MCF 10A (cell line): Measurements from ENCODE around the gene SMAD3. TPM values are rescaled to one million over a fixed set of nuclear protein-coding genes. Genes with fewer than 3 reads are reported as not detected.

ENCODE experiments used
- BruUV-seq: library from RNA; stranded (reverse); fragments of 400-500 nt; replicated peaks from 2 replicates; lab custom pipeline; 2021; lab: Mats Ljungman, UMichigan
- CTCF ChIA-PET: fragments of 300-600 bp; sonication (Branson Sonifier 250); formaldehyde crosslinking; extraction: SDS; loops from one replicate; lab custom pipeline; 2021; ENCODE audit warnings: antibody characterized with exemption, inconsistent platforms; lab: Yijun Ruan, JAX
- POLR2A ChIA-PET: fragments of 300-600, 350-650 bp; sonication (Branson Sonifier 250); formaldehyde crosslinking; extraction: SDS; loops from one replicate; lab custom pipeline; 2020; ENCODE audit warnings: antibody characterized with exemption, inconsistent platforms; lab: Yijun Ruan, JAX
- DNase-seq: peaks from one replicate; pipeline ENCODE4 v3.0.0-alpha.2; 2018; ENCODE audit not compliant: unreplicated experiment
- H3K27ac Mint-ChIP-seq: one replicate; pipeline ENCODE4 v1.8.0; 2022; ENCODE audit warnings: mild to moderate bottlenecking, low read depth, mixed read lengths; ENCODE audit not compliant: unreplicated experiment
- H3K27me3 Mint-ChIP-seq: one replicate; pipeline ENCODE4 v1.8.0; 2022; ENCODE audit warnings: mixed read lengths; ENCODE audit not compliant: insufficient read depth, unreplicated experiment
- H3K36me3 Mint-ChIP-seq: one replicate; pipeline ENCODE4 v1.8.0; 2022; ENCODE audit warnings: mild to moderate bottlenecking, moderate library complexity, mixed read lengths; ENCODE audit not compliant: insufficient read depth, unreplicated experiment
- H3K4me1 Mint-ChIP-seq: one replicate; pipeline ENCODE4 v1.8.0; 2022; ENCODE audit warnings: mixed read lengths; ENCODE audit not compliant: insufficient read depth, unreplicated experiment
- H3K4me3 Mint-ChIP-seq: one replicate; pipeline ENCODE4 v1.8.0; 2022; ENCODE audit warnings: mild to moderate bottlenecking, moderate library complexity, mixed read lengths; ENCODE audit not compliant: unreplicated experiment
- H3K9me3 Mint-ChIP-seq: one replicate; pipeline ENCODE4 v1.8.0; 2022; ENCODE audit warnings: mixed read lengths; ENCODE audit not compliant: unreplicated experiment
- intact Hi-C: fragments of 100-400 bp; cut with micrococcal nuclease; formaldehyde crosslinking; loops from 2 replicates; pipeline ENCODE4 v1.14.1; 2022
- total RNA-seq: library from RNA; stranded (reverse); gene quantifications from 2 replicates; pipeline ENCODE4 v1.2.3, GENCODE V29; 2022
- TF ChIP-seq, protein P1 (sequence below): fragments of 200-600 bp; IDR thresholded peaks from one replicate; pipeline ENCODE4 v1.8.0; 2022; ENCODE audit warnings: antibody characterized with exemption, mild to moderate bottlenecking; ENCODE audit not compliant: unreplicated experiment

SMAD3 gene
- total RNA-seq, 1 experiment from 2014 or later: 19.9 TPM

DNA sequence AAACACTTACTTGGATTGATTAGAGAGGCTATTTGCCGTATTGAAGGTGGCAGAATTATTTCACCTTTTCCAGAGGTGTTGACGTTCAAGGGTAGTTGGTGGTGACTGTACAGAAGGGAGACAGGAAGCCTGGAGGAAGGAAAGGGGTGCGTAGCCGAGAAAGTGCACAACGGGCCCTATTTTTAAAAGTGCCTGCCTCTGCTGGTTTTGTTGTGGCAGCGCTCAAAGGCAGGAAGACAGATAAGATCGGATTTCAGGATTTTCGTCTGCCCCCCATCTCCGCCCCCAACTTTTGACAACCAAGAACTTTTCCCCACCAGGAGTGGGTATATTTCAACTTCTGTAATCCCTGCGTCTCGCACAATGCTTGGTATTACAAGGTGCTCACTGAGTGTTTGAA is 38.5 kb downstream of the SMAD3 start:
- H3K4me1 Mint-ChIP-seq: peaks cover 53% of the 10 kb centered on the region
- CTCF ChIA-PET: interaction anchor here (0.6 to 0.7 kb wide), 3 partner anchors 33 to 159 kb away, joined by 3 read pairs; no protein-coding TSS in a partner anchor
- BruUV-seq: no TSS peak
- POLR2A ChIA-PET: no interaction called here
- no peaks in the 10 kb centered on the region for H3K9me3 Mint-ChIP-seq
- no peaks in the 10 kb centered on the region for H3K27me3 Mint-ChIP-seq
- peak overlapping the region; percentile 35 for H3K27ac Mint-ChIP-seq
- TF ChIP-seq, protein P1, sequence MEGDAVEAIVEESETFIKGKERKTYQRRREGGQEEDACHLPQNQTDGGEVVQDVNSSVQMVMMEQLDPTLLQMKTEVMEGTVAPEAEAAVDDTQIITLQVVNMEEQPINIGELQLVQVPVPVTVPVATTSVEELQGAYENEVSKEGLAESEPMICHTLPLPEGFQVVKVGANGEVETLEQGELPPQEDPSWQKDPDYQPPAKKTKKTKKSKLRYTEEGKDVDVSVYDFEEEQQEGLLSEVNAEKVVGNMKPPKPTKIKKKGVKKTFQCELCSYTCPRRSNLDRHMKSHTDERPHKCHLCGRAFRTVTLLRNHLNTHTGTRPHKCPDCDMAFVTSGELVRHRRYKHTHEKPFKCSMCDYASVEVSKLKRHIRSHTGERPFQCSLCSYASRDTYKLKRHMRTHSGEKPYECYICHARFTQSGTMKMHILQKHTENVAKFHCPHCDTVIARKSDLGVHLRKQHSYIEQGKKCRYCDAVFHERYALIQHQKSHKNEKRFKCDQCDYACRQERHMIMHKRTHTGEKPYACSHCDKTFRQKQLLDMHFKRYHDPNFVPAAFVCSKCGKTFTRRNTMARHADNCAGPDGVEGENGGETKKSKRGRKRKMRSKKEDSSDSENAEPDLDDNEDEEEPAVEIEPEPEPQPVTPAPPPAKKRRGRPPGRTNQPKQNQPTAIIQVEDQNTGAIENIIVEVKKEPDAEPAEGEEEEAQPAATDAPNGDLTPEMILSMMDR: no peak
- intact Hi-C loops: loop anchor here (2.0 kb wide), 1 partner anchor 37 kb away; no protein-coding TSS in a partner anchor
- H3K36me3 Mint-ChIP-seq: peaks cover 5% of the 10 kb centered on the region
- no peak overlapping the region for H3K4me3 Mint-ChIP-seq
- DNase-seq: no peak

DNA sequence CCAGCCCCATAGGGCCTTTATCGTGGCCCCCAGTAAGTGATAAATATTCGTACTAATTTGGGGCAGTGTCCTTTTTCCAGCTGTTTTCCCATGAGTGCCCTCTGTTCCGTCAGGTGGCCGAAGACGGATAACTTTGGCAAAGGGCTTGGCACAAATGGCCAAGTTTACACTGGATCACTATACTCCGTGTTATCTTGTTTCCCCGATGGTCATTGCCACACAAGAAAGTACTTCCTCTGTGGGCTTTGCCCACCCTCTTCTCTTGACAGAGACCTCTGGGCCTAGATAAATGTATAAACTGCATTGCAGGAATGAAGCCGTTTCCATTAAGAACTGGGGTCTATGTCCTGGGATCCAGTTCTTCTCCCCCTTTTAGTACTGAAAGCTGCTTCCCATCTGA is 39.1 kb downstream of the SMAD3 start:
- ChIA-PET POLR2A (interaction anchor here (0.8 to 3.3 kb wide), 9 partner anchors 12 to 221 kb away, joined by 3 to 63 read pairs (median 4); partner anchors contain the start of gene SMAD3), CTCF (interaction anchor here (0.6 to 0.7 kb wide), 2 partner anchors 48 to 155 kb away, joined by 3 read pairs; no protein-coding TSS in a partner anchor)
- H3K27ac Mint-ChIP-seq: peak overlapping the region; percentile 98
- H3K4me3 Mint-ChIP-seq: no peak overlapping the region
- intact Hi-C loops: loop anchor here (2.0 kb wide), 1 partner anchor 38 kb away; no protein-coding TSS in a partner anchor
- peaks cover 5% of the 10 kb centered on the region for H3K36me3 Mint-ChIP-seq
- H3K27me3 Mint-ChIP-seq: no peaks in the 10 kb centered on the region
- H3K9me3 Mint-ChIP-seq: no peaks in the 10 kb centered on the region
- peaks cover 47% of the 10 kb centered on the region for H3K4me1 Mint-ChIP-seq
- no peak for DNase-seq
- TF ChIP-seq, protein P1: no peak
- no TSS peak for BruUV-seq

DNA sequence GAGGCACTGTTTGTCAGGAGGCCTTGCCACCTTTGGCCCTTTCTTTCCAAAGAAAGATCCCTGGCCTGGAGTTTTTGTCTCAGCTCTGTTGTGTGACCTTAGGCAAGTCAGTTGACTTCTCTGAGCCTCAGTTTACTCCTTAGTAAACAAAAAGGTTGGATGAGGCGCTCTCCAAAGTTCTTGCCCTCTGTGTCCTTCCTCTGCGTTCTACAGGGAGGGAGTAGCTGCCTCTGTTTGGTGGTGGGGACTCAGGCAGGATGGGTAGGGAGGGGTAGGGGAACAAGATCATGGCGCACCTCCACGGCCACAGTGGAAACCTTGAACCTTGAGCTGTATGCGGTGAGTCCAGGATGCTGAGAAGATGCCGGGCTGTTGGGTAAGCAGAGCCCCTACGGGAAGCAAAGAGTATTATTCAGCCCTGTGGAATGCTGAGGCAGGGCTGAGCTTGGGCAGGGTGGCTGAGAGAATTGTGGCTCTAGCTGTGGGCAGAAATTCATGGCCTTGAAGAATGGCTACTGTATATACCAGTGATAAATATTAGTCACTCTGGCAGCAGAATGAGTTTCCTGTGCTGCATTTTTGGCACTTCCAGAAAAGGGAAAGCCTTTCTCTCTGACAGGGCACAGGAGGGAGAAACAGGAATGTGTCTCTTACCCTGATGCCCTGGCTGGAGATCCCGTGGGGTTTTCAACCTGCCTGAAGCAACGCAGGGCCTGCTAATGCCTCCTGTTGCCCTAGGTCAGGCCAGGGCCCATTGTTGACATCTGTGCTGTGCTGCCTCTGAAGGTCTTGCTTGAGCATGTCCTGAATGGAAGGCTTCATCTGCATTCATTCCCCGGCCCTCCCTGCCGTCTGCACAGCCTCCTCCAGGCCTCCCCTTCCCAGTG is 39.9 kb downstream of the SMAD3 start:
- intact Hi-C loops: loop anchor here (1.0 to 2.0 kb wide), 2 partner anchors 39 to 70 kb away; no protein-coding TSS in a partner anchor
- TF ChIP-seq, protein P1: no peak
- no TSS peak for BruUV-seq
- H3K9me3 Mint-ChIP-seq: no peaks in the 10 kb centered on the region
- no peaks in the 10 kb centered on the region for H3K27me3 Mint-ChIP-seq
- H3K27ac Mint-ChIP-seq: peak overlapping the region; percentile 98
- peaks cover 41% of the 10 kb centered on the region for H3K4me1 Mint-ChIP-seq
- H3K36me3 Mint-ChIP-seq: peaks cover 5% of the 10 kb centered on the region
- H3K4me3 Mint-ChIP-seq: peak overlapping the region; percentile 52
- DNase-seq: peak; percentile 97
- ChIA-PET POLR2A (interaction anchor here (0.5 to 3.3 kb wide), 16 partner anchors 13 to 229 kb away, joined by 3 to 63 read pairs (median 4); partner anchors contain the start of gene SMAD3), CTCF (interaction anchor here (0.6 to 1.5 kb wide), 4 partner anchors 40 to 1263 kb away, joined by 3 read pairs; no protein-coding TSS in a partner anchor)
